PC-9 (cell line): ENCODE measurements around the gene SLC22A12.

Experiments used
- EZH2 ChIP-seq: fragments of 200-600 bp; sonication (generic); IDR thresholded peaks from 2 replicates; pipeline ENCODE4 v1.8.0; 2017; ENCODE audit warnings: antibody characterized with exemption, low read depth
- TF ChIP-seq, protein P1 (sequence below): fragments of 200-600 bp; sonication (generic); conservative IDR thresholded peaks from 2 replicates; pipeline ENCODE4 v1.6.1; 2017; ENCODE audit warnings: mixed run types, antibody characterized with exemption, mild to moderate bottlenecking, moderate library complexity

DNA sequence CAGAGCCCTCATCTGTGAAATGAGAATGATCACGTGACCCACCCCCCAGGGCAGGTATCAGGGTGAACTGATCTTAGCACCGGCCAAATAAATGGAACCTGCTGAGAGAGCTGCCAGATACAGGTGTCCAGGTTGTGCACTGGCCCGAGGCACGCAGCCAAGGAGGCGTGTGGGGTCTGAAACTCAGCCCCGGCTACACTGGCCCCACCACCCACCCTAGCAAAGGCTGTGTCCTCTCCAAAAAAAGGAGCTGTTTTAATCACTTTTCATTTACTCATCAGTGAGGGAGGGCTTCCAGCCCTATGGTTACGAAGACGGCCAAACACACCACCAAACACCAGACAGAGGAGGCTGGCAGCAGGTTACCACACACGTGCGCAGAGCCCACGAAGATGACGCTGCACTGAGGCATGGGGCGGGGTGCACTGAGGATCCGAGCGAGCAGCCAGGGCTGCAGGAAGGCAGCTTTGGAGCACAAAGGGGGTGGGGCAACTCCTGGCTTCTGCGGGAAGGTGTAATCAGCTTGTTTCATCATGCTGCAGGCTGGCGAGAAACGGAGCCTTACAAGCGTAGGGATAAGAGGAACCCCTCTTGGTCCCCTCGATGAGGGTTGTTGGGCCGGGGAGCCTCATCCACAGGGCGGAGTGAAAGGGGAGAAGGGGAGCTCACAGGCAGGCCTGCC, 19.5 kb upstream of the SLC22A12 start:
- TF ChIP-seq, protein P1, sequence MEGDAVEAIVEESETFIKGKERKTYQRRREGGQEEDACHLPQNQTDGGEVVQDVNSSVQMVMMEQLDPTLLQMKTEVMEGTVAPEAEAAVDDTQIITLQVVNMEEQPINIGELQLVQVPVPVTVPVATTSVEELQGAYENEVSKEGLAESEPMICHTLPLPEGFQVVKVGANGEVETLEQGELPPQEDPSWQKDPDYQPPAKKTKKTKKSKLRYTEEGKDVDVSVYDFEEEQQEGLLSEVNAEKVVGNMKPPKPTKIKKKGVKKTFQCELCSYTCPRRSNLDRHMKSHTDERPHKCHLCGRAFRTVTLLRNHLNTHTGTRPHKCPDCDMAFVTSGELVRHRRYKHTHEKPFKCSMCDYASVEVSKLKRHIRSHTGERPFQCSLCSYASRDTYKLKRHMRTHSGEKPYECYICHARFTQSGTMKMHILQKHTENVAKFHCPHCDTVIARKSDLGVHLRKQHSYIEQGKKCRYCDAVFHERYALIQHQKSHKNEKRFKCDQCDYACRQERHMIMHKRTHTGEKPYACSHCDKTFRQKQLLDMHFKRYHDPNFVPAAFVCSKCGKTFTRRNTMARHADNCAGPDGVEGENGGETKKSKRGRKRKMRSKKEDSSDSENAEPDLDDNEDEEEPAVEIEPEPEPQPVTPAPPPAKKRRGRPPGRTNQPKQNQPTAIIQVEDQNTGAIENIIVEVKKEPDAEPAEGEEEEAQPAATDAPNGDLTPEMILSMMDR = no peak
- TF ChIP-seq EZH2 = no peak
